ENCODE data around the gene PTPRK.

DNA sequence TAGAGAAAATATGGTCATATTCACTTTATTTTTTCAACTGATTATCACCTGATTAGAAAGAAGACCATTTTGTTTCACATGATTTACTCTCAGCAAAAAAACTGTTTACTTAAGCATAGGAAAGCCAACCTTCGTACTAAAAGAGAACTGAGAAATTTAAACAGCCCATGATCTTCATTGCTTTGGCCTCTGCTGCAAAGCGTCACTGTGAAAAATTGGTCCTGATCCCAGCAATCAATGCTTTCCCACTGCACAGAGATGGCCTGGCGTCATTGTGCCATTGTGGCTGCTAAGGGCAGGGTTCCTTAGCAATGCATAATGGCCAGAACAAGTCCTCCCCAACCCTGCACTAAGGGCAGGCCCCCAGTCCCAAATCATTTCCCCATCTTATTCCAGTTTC is 599.6 kb downstream of the PTPRK start:
- TF ChIP-seq, protein P1, sequence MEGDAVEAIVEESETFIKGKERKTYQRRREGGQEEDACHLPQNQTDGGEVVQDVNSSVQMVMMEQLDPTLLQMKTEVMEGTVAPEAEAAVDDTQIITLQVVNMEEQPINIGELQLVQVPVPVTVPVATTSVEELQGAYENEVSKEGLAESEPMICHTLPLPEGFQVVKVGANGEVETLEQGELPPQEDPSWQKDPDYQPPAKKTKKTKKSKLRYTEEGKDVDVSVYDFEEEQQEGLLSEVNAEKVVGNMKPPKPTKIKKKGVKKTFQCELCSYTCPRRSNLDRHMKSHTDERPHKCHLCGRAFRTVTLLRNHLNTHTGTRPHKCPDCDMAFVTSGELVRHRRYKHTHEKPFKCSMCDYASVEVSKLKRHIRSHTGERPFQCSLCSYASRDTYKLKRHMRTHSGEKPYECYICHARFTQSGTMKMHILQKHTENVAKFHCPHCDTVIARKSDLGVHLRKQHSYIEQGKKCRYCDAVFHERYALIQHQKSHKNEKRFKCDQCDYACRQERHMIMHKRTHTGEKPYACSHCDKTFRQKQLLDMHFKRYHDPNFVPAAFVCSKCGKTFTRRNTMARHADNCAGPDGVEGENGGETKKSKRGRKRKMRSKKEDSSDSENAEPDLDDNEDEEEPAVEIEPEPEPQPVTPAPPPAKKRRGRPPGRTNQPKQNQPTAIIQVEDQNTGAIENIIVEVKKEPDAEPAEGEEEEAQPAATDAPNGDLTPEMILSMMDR (IDR thresholded peaks at IDR 0.05) = no peak
- TF ChIP-seq POLR2A (IDR thresholded peaks at IDR 0.05) = no peak

All from thyroid gland (tissue), 4 donors.